ENCODE measurements around the gene BAZ1B.

- no peak for TF ChIP-seq CTCF (IDR thresholded peaks at IDR 0.05; ENCODE audit: poor library complexity, severe bottlenecking)
- TF ChIP-seq EP300 (conservative IDR thresholded peaks at IDR 0.05; ENCODE audit: poor library complexity, severe bottlenecking): no peak
- TF ChIP-seq POLR2AphosphoS5 (IDR thresholded peaks at IDR 0.05): no peak
- no peak for TF ChIP-seq REST (IDR thresholded peaks at IDR 0.05; ENCODE audit: borderline replicate concordance)
- TF ChIP-seq RAD21 (conservative IDR thresholded peaks at IDR 0.05): no peak
- TF ChIP-seq MXI1 (conservative IDR thresholded peaks at IDR 0.05; ENCODE audit: poor library complexity, severe bottlenecking): no peak
- no peak for TF ChIP-seq EZH2 (IDR thresholded peaks at IDR 0.05; ENCODE audit: borderline replicate concordance, insufficient read depth, low read length, poor library complexity, severe bottlenecking)
- no peak for TF ChIP-seq TAF1 (IDR thresholded peaks at IDR 0.05; ENCODE audit: low read depth)
- TF ChIP-seq SMC3 (conservative IDR thresholded peaks at IDR 0.05; ENCODE audit: poor library complexity): no peak
Measured at GRCh38 chr7:73435471-73436009, 86.6 kb downstream of the BAZ1B start.
